Testis (tissue), 3 donors: Measurements from ENCODE around the gene STOML3. TPM values are rescaled to one million over a fixed set of nuclear protein-coding genes. Genes with fewer than 3 reads are reported as not detected.

Source experiments
- DNase-seq: peaks from one replicate; pipeline ENCODE4 v3.0.0-alpha.2; 2019
- H3K27ac ChIP-seq, 2 donors: fragments of 200-600 bp; sonication (generic); one replicate each; pipeline ENCODE4 v1.5.1; 2019
- H3K27me3 ChIP-seq: fragments of 200-600 bp; sonication (generic); one replicate; pipeline ENCODE4 v1.5.1; 2019
- H3K36me3 ChIP-seq: fragments of 200-600 bp; sonication (generic); one replicate; pipeline ENCODE4 v1.5.1; 2017; ENCODE audit warnings: low read depth; ENCODE audit errors: missing control alignments
- H3K4me1 ChIP-seq: fragments of 200-600 bp; sonication (generic); one replicate; pipeline ENCODE4 v1.5.1; 2019
- H3K4me3 ChIP-seq, 2 donors: fragments of 200-600 bp; sonication (generic); one replicate each; pipeline ENCODE4 v1.5.1; 2017 to 2019
- H3K9me3 ChIP-seq: fragments of 200-600 bp; sonication (generic); one replicate; pipeline ENCODE4 v1.5.1; 2017
- POLR2A ChIP-seq: fragments of 450-650 bp; IDR thresholded peaks from one replicate; pipeline ENCODE4 v1.6.1; 2017; ENCODE audit warnings: antibody characterized with exemption, mild to moderate bottlenecking, moderate library complexity
- WGBS, 2 donors: methylation state at CpG; one replicate each; pipeline ENCODE4 v1.1.5; 2018; 5-methylcytosine and 5-hydroxymethylcytosine counted together
- intact Hi-C: fragments of 100-400 bp; cut with DNase I; formaldehyde crosslinking; loops from one replicate; pipeline ENCODE4 v1.15.1; 2023; ENCODE audit warnings: low total_unique reads
- polyA plus RNA-seq: library from polyadenylated mRNA; stranded (reverse); fragments of 350-450 nt; fragmentation: Illumina TruSeq; extraction: RNeasy Lipid Tissue Mini Kit (QIAGEN cat#74804); gene quantifications from one replicate; pipeline ENCODE4 v1.2.3, GENCODE V29; 2014; ENCODE audit warnings: low read depth, low replicate concordance; ENCODE audit not compliant: insufficient read depth
- total RNA-seq, 2 donors: library from RNA; depleted of rRNA; stranded (reverse); fragments of >200 nt; gene quantifications; one replicate each; pipeline ENCODE4 v1.2.3, GENCODE V29; 2016
- TF ChIP-seq, protein P1 (sequence below), 3 experiments: fragments of 450-650 bp in 2 of 3; fragments of 200-600 bp in 1 of 3; sonication (generic) in 1 of 3; IDR thresholded peaks; one replicate each; pipeline ENCODE4 v1.5.1; 2016 to 2019; ENCODE audit warnings: antibody characterized with exemption in 3 of 3, mild to moderate bottlenecking in 2 of 3, moderate library complexity in 1 of 3

Gene STOML3
- total and polyA plus RNA-seq, 3 donors from 2014 or later, result 0.12 to 0.91 TPM; not detected in 1

GRCh38 chr13:39035204-39035603 is 44.6 kb upstream of the STOML3 start:
- no peak overlapping the region for H3K4me3 ChIP-seq
- H3K36me3 ChIP-seq, result no peaks in the 10 kb centered on the region
- WGBS, 2 donors, result 40 to 41% methylated on average over 2 of the region's 2 CpGs
- H3K27ac ChIP-seq, result no peak overlapping the region
- DNase-seq, result no peak
- no peaks in the 10 kb centered on the region for H3K27me3 ChIP-seq
- intact Hi-C loops, result no loop called here
- H3K9me3 ChIP-seq, result no peaks in the 10 kb centered on the region
- H3K4me1 ChIP-seq, result peaks cover 22% of the 10 kb centered on the region
- TF ChIP-seq, protein P1, sequence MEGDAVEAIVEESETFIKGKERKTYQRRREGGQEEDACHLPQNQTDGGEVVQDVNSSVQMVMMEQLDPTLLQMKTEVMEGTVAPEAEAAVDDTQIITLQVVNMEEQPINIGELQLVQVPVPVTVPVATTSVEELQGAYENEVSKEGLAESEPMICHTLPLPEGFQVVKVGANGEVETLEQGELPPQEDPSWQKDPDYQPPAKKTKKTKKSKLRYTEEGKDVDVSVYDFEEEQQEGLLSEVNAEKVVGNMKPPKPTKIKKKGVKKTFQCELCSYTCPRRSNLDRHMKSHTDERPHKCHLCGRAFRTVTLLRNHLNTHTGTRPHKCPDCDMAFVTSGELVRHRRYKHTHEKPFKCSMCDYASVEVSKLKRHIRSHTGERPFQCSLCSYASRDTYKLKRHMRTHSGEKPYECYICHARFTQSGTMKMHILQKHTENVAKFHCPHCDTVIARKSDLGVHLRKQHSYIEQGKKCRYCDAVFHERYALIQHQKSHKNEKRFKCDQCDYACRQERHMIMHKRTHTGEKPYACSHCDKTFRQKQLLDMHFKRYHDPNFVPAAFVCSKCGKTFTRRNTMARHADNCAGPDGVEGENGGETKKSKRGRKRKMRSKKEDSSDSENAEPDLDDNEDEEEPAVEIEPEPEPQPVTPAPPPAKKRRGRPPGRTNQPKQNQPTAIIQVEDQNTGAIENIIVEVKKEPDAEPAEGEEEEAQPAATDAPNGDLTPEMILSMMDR (IDR thresholded peaks at IDR 0.05), result no peak
- TF ChIP-seq POLR2A, result no peak

DNA sequence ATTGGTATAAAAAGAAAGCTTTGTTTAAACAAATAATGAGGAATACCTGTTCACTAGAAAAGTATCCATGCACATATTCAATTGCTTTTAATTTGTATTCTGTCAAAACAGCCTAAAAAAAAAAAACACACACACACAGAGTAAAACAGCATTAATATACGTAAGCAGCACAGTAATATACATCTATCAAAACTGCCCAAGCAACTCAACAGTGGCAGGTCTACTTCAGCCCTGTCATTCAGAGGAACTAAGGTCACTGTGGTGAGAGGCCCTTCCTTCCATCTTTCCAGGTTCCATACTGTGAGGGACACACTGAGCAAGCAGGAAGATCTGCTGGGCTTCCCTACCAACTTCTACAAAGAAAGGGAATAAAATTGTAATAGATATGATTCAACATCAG is 43.5 kb upstream of the STOML3 start:
- WGBS, 2 donors, result 75 to 91% methylated on average over 1 of the region's 1 CpG
- no peak overlapping the region for H3K27ac ChIP-seq
- H3K27me3 ChIP-seq, result no peaks in the 10 kb centered on the region
- H3K4me1 ChIP-seq, result peaks cover 17% of the 10 kb centered on the region
- intact Hi-C loops, result no loop called here
- H3K36me3 ChIP-seq, result no peaks in the 10 kb centered on the region
- no peak overlapping the region for H3K4me3 ChIP-seq
- no peaks in the 10 kb centered on the region for H3K9me3 ChIP-seq
- DNase-seq, result no peak
- TF ChIP-seq, protein P1 (IDR thresholded peaks at IDR 0.05), result no peak
- no peak for TF ChIP-seq POLR2A

DNA sequence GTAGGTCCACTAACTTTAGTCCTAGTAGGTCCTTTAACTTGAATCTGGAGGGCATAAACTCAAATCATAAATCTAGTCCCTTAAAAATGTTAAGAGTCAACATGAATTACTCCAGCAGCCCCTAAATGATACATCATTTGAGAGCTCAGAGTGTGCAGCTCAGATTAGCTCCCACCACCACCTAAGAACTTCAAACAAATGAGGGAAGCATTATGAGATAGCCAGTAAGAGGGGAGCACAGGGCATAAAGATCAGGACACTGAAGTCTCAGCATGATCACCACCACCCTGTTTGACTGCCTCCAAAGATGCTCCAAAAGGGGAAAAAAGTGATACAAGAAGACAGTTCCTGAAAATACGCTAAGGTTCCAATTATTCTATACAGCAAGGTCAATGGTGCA is 41.5 kb upstream of the STOML3 start:
- Histone ChIP-seq H3K4me1 (peaks cover 14% of the 10 kb centered on the region), H3K27ac (no peak overlapping the region), H3K9me3 (no peaks in the 10 kb centered on the region), H3K36me3 (no peaks in the 10 kb centered on the region), H3K27me3 (no peaks in the 10 kb centered on the region), H3K4me3 (no peak overlapping the region)
- intact Hi-C loops, result no loop called here
- no peak for TF ChIP-seq POLR2A
- TF ChIP-seq, protein P1 (IDR thresholded peaks at IDR 0.05), result no peak
- no peak for DNase-seq
- whole genome bisulfite sequencing, 2 donors, result 92 to 93% methylated on average over 1 of the region's 1 CpG

- TF ChIP-seq, protein P1 (IDR thresholded peaks at IDR 0.05), result no peak
- TF ChIP-seq POLR2A, result no peak
- no peak for DNase-seq
- Histone ChIP-seq H3K9me3 (no peaks in the 10 kb centered on the region), H3K4me1 (no peaks in the 10 kb centered on the region), H3K36me3 (no peaks in the 10 kb centered on the region), H3K4me3 (no peak overlapping the region), H3K27me3 (no peaks in the 10 kb centered on the region), H3K27ac (no peak overlapping the region)
- WGBS, 2 donors, result 70 to 88% methylated on average over 2 of the region's 2 CpGs
- intact Hi-C loops, result no loop called here
These were observed 34.8 kb upstream of the STOML3 start for GRCh38 chr13:39025433-39025839.

GRCh38 chr13:39023761-39024160 is 33.1 kb upstream of the STOML3 start:
- no peaks in the 10 kb centered on the region for H3K27me3 ChIP-seq
- H3K36me3 ChIP-seq, result no peaks in the 10 kb centered on the region
- H3K9me3 ChIP-seq, result no peaks in the 10 kb centered on the region
- DNase-seq, result no peak
- H3K27ac ChIP-seq, result no peak overlapping the region
- TF ChIP-seq, protein P1 (IDR thresholded peaks at IDR 0.05), result no peak
- TF ChIP-seq POLR2A, result no peak
- H3K4me1 ChIP-seq, result no peaks in the 10 kb centered on the region
- intact Hi-C loops, result no loop called here
- no peak overlapping the region for H3K4me3 ChIP-seq
